Measurements from ENCODE around the gene DEFB115.

DNA sequence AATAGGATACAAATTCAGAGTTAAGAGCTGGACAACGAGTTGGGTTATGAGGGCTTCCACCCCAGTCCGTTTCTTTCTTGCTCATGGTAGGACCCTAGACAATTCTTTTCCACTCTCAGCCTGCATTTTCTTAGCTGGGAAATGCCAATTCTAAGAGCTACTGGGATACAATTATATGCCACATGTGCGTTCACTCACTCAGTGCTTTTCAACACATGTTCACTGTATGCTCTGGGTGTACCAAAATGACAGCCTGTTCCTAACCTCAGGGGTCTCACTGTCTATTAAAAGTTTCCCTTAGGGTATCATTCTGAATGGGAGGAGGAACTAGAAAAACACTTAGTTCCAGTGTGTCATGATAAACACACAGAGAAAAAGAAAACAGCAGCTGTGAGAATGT lies 505 bp upstream of the DEFB115 start:
- TF ChIP-seq CTCF (IDR thresholded peaks at IDR 0.05; ENCODE audit: poor library complexity), result no peak
- no peak for TF ChIP-seq EZH2 (IDR thresholded peaks at IDR 0.05; ENCODE audit: borderline replicate concordance)

All from hepatocyte (in vitro differentiated cells).